ENCODE measurements around the gene MANSC4. TPM values are rescaled to one million over a fixed set of nuclear protein-coding genes. Genes with fewer than 3 reads are reported as not detected.

MANSC4 gene
- total and polyA plus RNA-seq, 2 donors (not counting 1 experiment from before 2014, with no cell fraction given) = 0.17 TPM; not detected in 1

GRCh38 chr12:27802936-27803335, 22.9 kb upstream of the MANSC4 start:
- Histone ChIP-seq H2AFZ (ENCODE audit: low read length) (no peak overlapping the region), H4K20me1 (ENCODE audit: control insufficient read depth, extremely low read depth, insufficient read depth, low read length) (no peaks in the 10 kb centered on the region), H3K36me3 (ENCODE audit: control insufficient read depth, insufficient read depth, low read length) (peaks cover 1% of the 10 kb centered on the region), H3K27ac (ENCODE audit: insufficient read depth, low read length) (no peak overlapping the region), H3K4me2 (ENCODE audit: extremely low read depth, insufficient read depth, low read length) (no peak overlapping the region), H3K4me1 (ENCODE audit: control insufficient read depth, extremely low read depth, insufficient read depth, low read length) (no peaks in the 10 kb centered on the region), H3K27me3 (ENCODE audit: control insufficient read depth, insufficient read depth, low read length) (no peaks in the 10 kb centered on the region), H3K4me3 (replicated peaks in 1 of 4; ENCODE audit: control extremely low read depth in 1 of 4, insufficient read depth in 1 of 4, low read depth in 3 of 4, low read length in 4 of 4) (no peak overlapping the region), H3K9me3 (ENCODE audit: control insufficient read depth, insufficient read depth, low read depth, low read length) (no peaks in the 10 kb centered on the region), H3K79me2 (ENCODE audit: control insufficient read depth, insufficient read depth, low read length) (no peaks in the 10 kb centered on the region), H3K9ac (ENCODE audit: insufficient read depth, low read length) (no peak overlapping the region)
- DNase-seq (ENCODE audit: low read depth in 2 of 2) = no peak
- TF ChIP-seq EZH2 (IDR thresholded peaks at IDR 0.05; ENCODE audit: low read length, missing control alignments) (no peak), CTCF (conservative IDR thresholded peaks at IDR 0.05 in 1 of 2, IDR thresholded peaks at IDR 0.05 in 1 of 2; ENCODE audit: low read depth in 1 of 2, low read length in 2 of 2) (no peak)

- peaks cover 5% of the 10 kb centered on the region for H3K36me3 ChIP-seq (ENCODE audit: control insufficient read depth, insufficient read depth, low read length)
- H3K79me2 ChIP-seq (ENCODE audit: control insufficient read depth, insufficient read depth, low read length) = no peaks in the 10 kb centered on the region
- no peak overlapping the region for H3K4me3 ChIP-seq (replicated peaks in 1 of 4; ENCODE audit: control extremely low read depth in 1 of 4, insufficient read depth in 1 of 4, low read depth in 3 of 4, low read length in 4 of 4)
- no peak overlapping the region for H3K4me2 ChIP-seq (ENCODE audit: extremely low read depth, insufficient read depth, low read length)
- no peak overlapping the region for H3K9ac ChIP-seq (ENCODE audit: insufficient read depth, low read length)
- no peaks in the 10 kb centered on the region for H3K4me1 ChIP-seq (ENCODE audit: control insufficient read depth, extremely low read depth, insufficient read depth, low read length)
- H2AFZ ChIP-seq (ENCODE audit: low read length) = no peak overlapping the region
- no peak for TF ChIP-seq EZH2 (IDR thresholded peaks at IDR 0.05; ENCODE audit: low read length, missing control alignments)
- no peak for TF ChIP-seq CTCF (conservative IDR thresholded peaks at IDR 0.05 in 1 of 2, IDR thresholded peaks at IDR 0.05 in 1 of 2; ENCODE audit: low read depth in 1 of 2, low read length in 2 of 2)
- no peaks in the 10 kb centered on the region for H4K20me1 ChIP-seq (ENCODE audit: control insufficient read depth, extremely low read depth, insufficient read depth, low read length)
- no peak overlapping the region for H3K27ac ChIP-seq (ENCODE audit: insufficient read depth, low read length)
- H3K27me3 ChIP-seq (ENCODE audit: control insufficient read depth, insufficient read depth, low read length) = no peaks in the 10 kb centered on the region
- DNase-seq (ENCODE audit: low read depth in 2 of 2) = peak in 1 of 2 donors; percentile 36
- no peaks in the 10 kb centered on the region for H3K9me3 ChIP-seq (ENCODE audit: control insufficient read depth, insufficient read depth, low read depth, low read length)
Observed at GRCh38 chr12:27802511-27802910, 22.5 kb upstream of the MANSC4 start.

- Histone ChIP-seq H3K4me3 (replicated peaks in 1 of 4; ENCODE audit: control extremely low read depth in 1 of 4, insufficient read depth in 1 of 4, low read depth in 3 of 4, low read length in 4 of 4) (no peak overlapping the region), H3K4me2 (ENCODE audit: extremely low read depth, insufficient read depth, low read length) (no peak overlapping the region), H2AFZ (ENCODE audit: low read length) (no peak overlapping the region), H3K27ac (ENCODE audit: insufficient read depth, low read length) (no peak overlapping the region), H3K9ac (ENCODE audit: insufficient read depth, low read length) (no peak overlapping the region), H3K27me3 (ENCODE audit: control insufficient read depth, insufficient read depth, low read length) (no peaks in the 10 kb centered on the region), H3K79me2 (ENCODE audit: control insufficient read depth, insufficient read depth, low read length) (no peaks in the 10 kb centered on the region), H3K9me3 (ENCODE audit: control insufficient read depth, insufficient read depth, low read depth, low read length) (no peaks in the 10 kb centered on the region), H3K4me1 (ENCODE audit: control insufficient read depth, extremely low read depth, insufficient read depth, low read length) (no peaks in the 10 kb centered on the region), H3K36me3 (ENCODE audit: control insufficient read depth, insufficient read depth, low read length) (peaks cover 7% of the 10 kb centered on the region), H4K20me1 (ENCODE audit: control insufficient read depth, extremely low read depth, insufficient read depth, low read length) (no peaks in the 10 kb centered on the region)
- DNase-seq (ENCODE audit: low read depth in 2 of 2) = no peak
- no peak for TF ChIP-seq EZH2 (IDR thresholded peaks at IDR 0.05; ENCODE audit: low read length, missing control alignments)
- no peak for TF ChIP-seq CTCF (conservative IDR thresholded peaks at IDR 0.05 in 1 of 2, IDR thresholded peaks at IDR 0.05 in 1 of 2; ENCODE audit: low read depth in 1 of 2, low read length in 2 of 2)
Observed at GRCh38 chr12:27801630-27802029, 21.6 kb upstream of the MANSC4 start.
